Caco-2 (cell line): ENCODE measurements around the gene IRAK3. TPM values are rescaled to one million over a fixed set of nuclear protein-coding genes. Genes with fewer than 3 reads are reported as not detected.
A peak's percentile ranks its signal among the peaks of the same experiment; 100 is the strongest.

Experiments used
- BruUV-seq: library from RNA; stranded (reverse); fragments of 400-500 nt; replicated peaks from 2 replicates; lab custom pipeline; 2021; lab: Mats Ljungman, UMichigan
- CTCF ChIA-PET: fragments of 300-600 bp; sonication (Branson Sonifier 250); formaldehyde crosslinking; loops from one replicate; lab custom pipeline; 2022; ENCODE audit warnings: antibody characterized with exemption; lab: Charles Lee
- POLR2A ChIA-PET: fragments of 300-600 bp; sonication (Branson Sonifier 250); formaldehyde crosslinking; loops from one replicate; lab custom pipeline; 2022; ENCODE audit warnings: antibody characterized with exemption; lab: Charles Lee
- DNase-seq, 2 experiments: peaks; one replicate each; pipeline versions ENCODE4 v3.0.0 to v3.0.0-alpha.2; 2020 to 2022
- H3K27me3 ChIP-seq: replicated peaks from 2 replicates; pipeline ENCODE4 v1.6.0; 2011; ENCODE audit warnings: low read length; ENCODE audit not compliant: control insufficient read depth, insufficient read depth
- H3K36me3 ChIP-seq: 2 replicates; pipeline ENCODE4 v1.5.1; 2011; ENCODE audit warnings: low read length; ENCODE audit not compliant: control insufficient read depth, insufficient read depth
- H3K4me1 ChIP-seq: fragments of 250-450 bp; sonication (Bioruptor Pico); 2 replicates; pipeline ENCODE4 v1.5.1; 2020; ENCODE audit warnings: mild to moderate bottlenecking
- H3K4me3 ChIP-seq: 2 replicates; pipeline ENCODE4 v1.5.1; 2011; ENCODE audit warnings: low read depth, mild to moderate bottlenecking, control low read depth, low read length
- H3K9me3 ChIP-seq: fragments of 250-450 bp; sonication (Bioruptor Pico); 2 replicates; pipeline ENCODE4 v1.5.1; 2020; ENCODE audit warnings: mild to moderate bottlenecking, moderate library complexity
- H3K27ac Mint-ChIP-seq: one replicate; pipeline ENCODE4 v1.8.0; 2022; ENCODE audit warnings: mixed read lengths; ENCODE audit not compliant: unreplicated experiment
- H3K27me3 Mint-ChIP-seq: one replicate; pipeline ENCODE4 v1.8.0; 2022; ENCODE audit warnings: mixed read lengths; ENCODE audit not compliant: insufficient read depth, unreplicated experiment
- H3K36me3 Mint-ChIP-seq: one replicate; pipeline ENCODE4 v1.8.0; 2022; ENCODE audit warnings: mild to moderate bottlenecking, mixed read lengths; ENCODE audit not compliant: insufficient read depth, unreplicated experiment
- H3K4me1 Mint-ChIP-seq: one replicate; pipeline ENCODE4 v1.8.0; 2022; ENCODE audit warnings: low read depth, mixed read lengths; ENCODE audit not compliant: unreplicated experiment
- H3K4me3 Mint-ChIP-seq: one replicate; pipeline ENCODE4 v1.8.0; 2022; ENCODE audit warnings: mild to moderate bottlenecking, moderate library complexity, mixed read lengths; ENCODE audit not compliant: unreplicated experiment
- H3K9me3 Mint-ChIP-seq: one replicate; pipeline ENCODE4 v1.8.0; 2022; ENCODE audit warnings: mixed read lengths; ENCODE audit not compliant: unreplicated experiment
- CTCF ChIP-seq, 2 experiments: fragments of 200-600 bp in 1 of 2; IDR thresholded peaks; 1 replicate in 1 of 2; 2 replicates in 1 of 2; pipeline versions ENCODE4 v1.5.1 to v1.8.0; 2011 to 2022; ENCODE audit warnings: antibody characterized with exemption in 1 of 2, control low read depth in 1 of 2, inconsistent platforms in 1 of 2, low read depth in 1 of 2, low read length in 1 of 2, mild to moderate bottlenecking in 1 of 2, moderate library complexity in 1 of 2; ENCODE audit not compliant: insufficient read depth in 1 of 2, severe bottlenecking in 1 of 2, unreplicated experiment in 1 of 2
- intact Hi-C: fragments of 100-400 bp; cut with micrococcal nuclease; formaldehyde crosslinking; loops from one replicate; pipeline ENCODE4 v1.10.0; 2022; ENCODE audit not compliant: unreplicated experiment
- total RNA-seq: library from RNA; stranded (reverse); gene quantifications from 2 replicates; pipeline ENCODE4 v1.2.3, GENCODE V29; 2022

Gene IRAK3
- total RNA-seq, 1 experiment from 2014 or later = not detected

- H3K27ac Mint-ChIP-seq = no peak overlapping the region
- intact Hi-C loops = no loop called here
- no peaks in the 10 kb centered on the region for H3K27me3 ChIP-seq
- H3K4me3 ChIP-seq = no peak overlapping the region
- no peaks in the 10 kb centered on the region for H3K9me3 Mint-ChIP-seq
- no TSS peak for BruUV-seq
- TF ChIP-seq CTCF (IDR thresholded peaks at IDR 0.05; ENCODE audit: insufficient read depth in 1 of 2, low read depth in 1 of 2, low read length in 1 of 2, severe bottlenecking in 1 of 2, unreplicated experiment in 1 of 2) = no peak
- peaks cover 15% of the 10 kb centered on the region for H3K4me1 Mint-ChIP-seq
- no peaks in the 10 kb centered on the region for H3K27me3 Mint-ChIP-seq
- H3K4me3 Mint-ChIP-seq = no peak overlapping the region
- H3K36me3 ChIP-seq = no peaks in the 10 kb centered on the region
- DNase-seq = no peak
- H3K36me3 Mint-ChIP-seq = peaks cover 13% of the 10 kb centered on the region
- H3K4me1 ChIP-seq = no peaks in the 10 kb centered on the region
- 0 out of 2 replicates have a peak, but pooled peaks cover 5% of the 10 kb centered on the region for H3K9me3 ChIP-seq
- ChIA-PET POLR2A (no interaction called here), CTCF (no interaction called here)
Observed at GRCh38 chr12:66165141-66165540, 23.9 kb upstream of the IRAK3 start.

GRCh38 chr12:66166561-66166960 lies 22.5 kb upstream of the IRAK3 start:
- no peak for TF ChIP-seq CTCF (IDR thresholded peaks at IDR 0.05; ENCODE audit: insufficient read depth in 1 of 2, low read depth in 1 of 2, low read length in 1 of 2, severe bottlenecking in 1 of 2, unreplicated experiment in 1 of 2)
- no TSS peak for BruUV-seq

GRCh38 chr12:66168410-66168809 lies 20.6 kb upstream of the IRAK3 start:
- peaks cover 15% of the 10 kb centered on the region for H3K4me1 Mint-ChIP-seq
- CTCF ChIA-PET = interaction anchor here (1.4 to 2.3 kb wide), 5 partner anchors 14 to 134 kb away, joined by 7 to 16 read pairs (median 8); partner anchors contain the start of gene HELB
- no peaks in the 10 kb centered on the region for H3K27me3 Mint-ChIP-seq
- no TSS peak for BruUV-seq
- no peak overlapping the region for H3K27ac Mint-ChIP-seq
- H3K36me3 ChIP-seq = no peaks in the 10 kb centered on the region
- 0 out of 2 replicates have a peak, but pooled peaks cover 5% of the 10 kb centered on the region for H3K9me3 ChIP-seq
- H3K27me3 ChIP-seq = no peaks in the 10 kb centered on the region
- no peak for DNase-seq
- TF ChIP-seq CTCF (IDR thresholded peaks at IDR 0.05; ENCODE audit: insufficient read depth in 1 of 2, low read depth in 1 of 2, low read length in 1 of 2, severe bottlenecking in 1 of 2, unreplicated experiment in 1 of 2) = no peak
- POLR2A ChIA-PET = interaction anchor here (1.0 to 2.0 kb wide), 2 partner anchors 23 to 38 kb away, joined by 4 to 19 read pairs; partner anchors contain the start of gene LLPH
- H3K36me3 Mint-ChIP-seq = peaks cover 13% of the 10 kb centered on the region
- H3K4me3 Mint-ChIP-seq = peak overlapping the region; percentile 100
- H3K4me1 ChIP-seq = no peaks in the 10 kb centered on the region
- intact Hi-C loops = no loop called here
- H3K4me3 ChIP-seq = peak overlapping the region; percentile 97
- H3K9me3 Mint-ChIP-seq = no peaks in the 10 kb centered on the region

More at GRCh38 chr12:66166561-66166960, 22.5 kb upstream of the IRAK3 start:
- Mint-ChIP-seq H3K27ac (no peak overlapping the region), H3K27me3 (no peaks in the 10 kb centered on the region), H3K9me3 (no peaks in the 10 kb centered on the region), H3K36me3 (peaks cover 13% of the 10 kb centered on the region), H3K4me3 (no peak overlapping the region), H3K4me1 (peaks cover 15% of the 10 kb centered on the region)
- Histone ChIP-seq H3K27me3 (no peaks in the 10 kb centered on the region), H3K4me1 (no peaks in the 10 kb centered on the region), H3K4me3 (no peak overlapping the region), H3K36me3 (no peaks in the 10 kb centered on the region), H3K9me3 (0 out of 2 replicates have a peak, but pooled peaks cover 5% of the 10 kb centered on the region)
- ChIA-PET CTCF (no interaction called here), POLR2A (no interaction called here)
- intact Hi-C loops = no loop called here
- DNase-seq = no peak
